GM18517 (cell line): Measurements from ENCODE around the gene TPCN1.

Experiments used
- ATAC-seq: cut with Tn5 transposase; IDR thresholded peaks from one replicate; pipeline ENCODE4 v1.9.1; 2021; ENCODE audit warnings: mild to moderate bottlenecking, moderate library complexity; ENCODE audit not compliant: unreplicated experiment

TPCN1 gene

DNA sequence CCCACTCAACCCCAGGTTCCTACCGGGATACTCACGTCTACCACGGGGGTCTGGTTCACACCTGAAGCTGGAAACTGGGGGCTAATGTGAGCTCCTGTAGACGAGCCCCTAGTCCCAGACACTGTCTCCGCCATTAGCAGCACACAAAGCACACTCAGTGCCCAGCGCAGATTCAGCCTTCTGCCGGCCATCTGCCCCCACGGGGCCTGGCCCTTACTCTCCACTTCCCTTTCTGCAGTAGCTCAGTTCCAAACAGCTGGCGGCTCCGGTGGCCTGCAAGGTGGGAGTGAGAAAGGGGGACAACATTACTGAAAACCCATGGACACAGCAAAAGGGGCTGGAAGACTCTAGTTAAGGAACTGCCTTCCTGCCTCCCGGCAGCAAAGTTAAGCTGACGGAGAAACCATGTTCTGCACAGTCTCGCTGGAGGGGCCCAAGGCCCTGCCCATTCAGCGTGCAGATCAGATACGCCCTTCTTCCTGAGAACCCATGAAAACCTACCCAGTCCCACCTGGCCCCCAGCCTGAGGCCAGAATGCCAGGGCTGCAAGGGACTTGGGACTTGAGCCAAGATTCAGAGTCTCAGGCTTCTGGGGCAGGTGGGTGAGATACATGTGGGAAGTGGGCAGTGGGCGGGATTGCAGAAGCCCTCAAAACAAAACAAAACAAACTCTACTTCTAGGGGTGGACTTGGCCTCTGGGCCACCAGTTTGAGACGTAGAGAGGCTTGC is 111.6 kb downstream of the TPCN1 start:
- no peak for ATAC-seq

DNA sequence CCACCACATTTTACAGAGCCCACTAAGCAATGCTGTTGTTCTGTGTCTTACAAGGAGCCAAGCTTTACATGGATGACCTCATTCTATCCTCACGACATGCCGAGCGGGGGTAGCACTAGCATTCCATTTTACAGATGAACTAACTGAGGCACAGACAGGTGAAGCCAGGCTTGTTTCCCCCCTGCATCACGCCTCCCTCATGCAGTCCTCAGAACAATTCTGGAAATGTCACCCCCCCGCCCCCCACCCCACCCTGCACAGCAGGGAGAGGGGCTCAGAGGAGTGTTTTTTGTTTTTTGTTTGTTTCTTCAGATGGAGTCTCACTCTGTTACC is 112.1 kb downstream of the TPCN1 start:
- no peak for ATAC-seq

DNA sequence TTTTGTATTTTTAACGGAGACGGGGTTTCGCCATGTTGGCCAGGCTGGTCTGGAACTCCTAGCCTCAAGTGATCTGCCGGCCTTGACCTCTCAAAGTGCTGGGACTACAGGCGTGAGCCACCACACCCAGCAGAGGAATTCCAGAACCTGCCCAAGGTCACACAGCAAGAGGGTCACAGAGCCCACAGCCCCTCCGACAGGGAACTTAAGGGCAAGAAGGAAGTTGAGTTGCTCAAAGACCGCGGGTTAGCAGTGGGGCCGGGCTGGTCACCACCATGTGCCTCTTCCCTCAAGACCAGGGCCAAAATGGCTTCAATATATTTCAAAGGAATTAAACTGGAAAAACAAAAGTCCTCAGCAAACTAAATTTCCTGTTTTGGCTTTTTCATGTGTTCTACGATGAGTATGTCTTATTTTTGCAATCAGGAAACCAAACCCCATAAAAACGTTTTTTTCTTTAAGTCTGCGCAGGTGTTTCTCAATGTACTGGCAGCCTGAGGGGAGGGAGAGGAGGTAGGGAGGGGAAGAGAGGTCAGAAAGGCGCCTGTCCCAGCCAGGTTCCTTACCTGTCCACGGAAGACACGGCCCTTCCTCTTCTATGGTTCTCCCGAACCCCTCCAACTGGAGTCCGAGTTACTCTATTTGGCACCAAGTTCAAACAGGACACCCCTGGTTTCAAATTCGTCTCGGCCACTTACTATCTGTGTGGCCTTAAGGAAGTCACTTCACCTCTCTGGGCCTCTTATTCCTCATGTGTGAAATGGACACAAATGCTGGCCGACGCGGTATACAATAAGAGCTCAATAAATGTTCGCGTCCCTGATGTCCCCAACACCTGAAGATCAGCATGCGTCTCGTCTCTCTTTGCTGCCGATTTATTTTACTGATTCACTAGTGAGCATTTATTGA is 112.9 kb downstream of the TPCN1 start:
- ATAC-seq: no peak

DNA sequence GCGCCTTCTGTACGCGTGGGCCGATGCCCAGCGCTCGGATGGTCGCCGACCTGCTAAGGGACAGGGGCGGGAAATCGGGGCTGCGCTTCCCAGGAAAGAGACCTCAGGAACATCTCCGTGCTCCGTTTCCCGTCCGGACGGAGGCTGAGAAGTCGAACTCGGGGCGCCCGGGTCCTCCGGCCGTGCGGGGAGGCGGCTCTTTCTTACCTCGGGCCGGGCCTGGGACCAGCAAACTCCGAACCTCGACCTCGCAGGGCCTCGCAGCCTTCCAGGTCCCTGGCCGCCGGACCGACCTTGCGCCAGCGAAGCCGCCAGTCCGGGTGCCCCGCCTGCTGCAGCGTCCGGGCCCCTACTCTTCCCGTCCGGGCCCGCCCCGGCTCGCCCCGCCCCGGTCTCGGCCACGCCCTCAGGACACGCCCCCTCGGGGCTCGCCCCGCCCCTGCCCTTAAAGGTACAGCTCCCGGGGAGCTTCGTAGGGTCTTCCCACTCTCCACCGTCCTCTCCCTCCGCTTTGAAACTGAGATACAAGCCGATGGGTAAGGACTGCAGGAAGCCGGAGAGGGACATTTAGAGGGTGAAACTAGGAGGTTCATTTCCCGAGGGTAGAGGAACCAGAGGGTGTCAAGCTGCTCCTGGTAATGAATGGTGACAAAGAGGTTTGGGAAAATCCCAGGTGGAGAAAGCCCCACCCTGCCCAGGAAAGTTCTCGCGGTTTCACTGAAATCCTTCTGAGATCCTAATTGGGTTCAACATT is 113.7 kb downstream of the TPCN1 start, which contains the start of gene SLC8B1:
TSS of gene SLC8B1 (minus strand) at position 324 of the 754 bp plus-strand sequence. CDS start 2,231 bp downstream, outside the sequence.
- ATAC-seq: peak; percentile 77

DNA sequence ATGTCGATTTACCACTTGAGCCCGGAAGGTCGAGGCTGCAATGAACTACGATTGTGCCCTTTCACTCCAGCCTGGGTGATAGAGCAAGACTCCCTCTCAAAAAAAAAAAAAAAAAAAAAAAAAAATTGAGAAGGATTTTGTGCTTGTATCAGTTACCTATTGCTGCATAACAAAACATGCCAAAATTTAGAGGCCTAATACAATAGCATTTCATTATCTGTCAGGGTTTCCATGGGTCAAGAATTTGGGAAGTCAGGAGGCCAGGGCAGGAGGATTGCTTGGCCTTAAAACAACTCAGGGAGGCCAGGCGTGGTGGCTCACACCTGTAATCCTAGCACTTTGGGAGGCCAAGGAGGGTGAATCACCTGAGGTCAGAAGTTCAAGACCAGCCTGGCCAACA is 118.3 kb downstream of the TPCN1 start:
- no peak for ATAC-seq

DNA sequence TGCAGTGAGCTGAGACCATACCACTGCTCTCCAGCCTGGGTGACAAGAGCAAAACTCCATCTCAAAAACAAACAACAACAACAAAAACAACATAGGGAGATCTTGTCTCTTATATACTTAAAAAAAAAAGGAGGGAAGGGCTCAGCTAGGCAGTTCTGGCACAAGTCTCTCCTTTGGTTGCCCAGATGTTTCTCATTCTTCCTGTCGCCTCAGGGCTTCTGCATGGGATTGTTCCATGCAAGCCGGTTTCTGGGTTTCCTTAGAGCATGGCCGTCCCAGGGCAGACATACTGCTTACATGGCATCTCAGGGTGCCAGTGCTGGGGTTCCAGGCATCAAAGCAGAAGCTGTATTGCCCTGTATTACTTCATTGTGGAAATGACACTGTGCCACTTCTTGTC is 118.8 kb downstream of the TPCN1 start:
- no peak for ATAC-seq

DNA sequence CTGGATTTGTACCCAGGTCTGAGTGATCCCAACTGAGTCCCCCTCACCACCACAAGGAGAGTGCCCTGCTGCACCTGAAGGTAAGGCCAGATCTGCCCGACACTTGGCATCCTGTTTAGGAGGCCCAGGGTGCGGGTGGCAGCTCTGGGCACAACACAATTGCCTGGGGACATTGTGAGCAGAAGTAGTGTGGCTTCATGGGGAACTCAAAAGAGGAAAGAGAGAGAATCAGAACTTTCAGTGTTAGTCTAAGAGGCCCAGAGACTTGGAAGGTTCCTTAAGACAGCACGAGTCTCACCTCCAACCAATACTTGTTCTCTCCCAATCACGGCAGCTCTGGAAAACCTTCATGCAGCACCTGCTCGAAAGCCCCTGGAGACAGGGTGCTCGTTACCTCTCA is 120.3 kb downstream of the TPCN1 start:
- no peak for ATAC-seq

DNA sequence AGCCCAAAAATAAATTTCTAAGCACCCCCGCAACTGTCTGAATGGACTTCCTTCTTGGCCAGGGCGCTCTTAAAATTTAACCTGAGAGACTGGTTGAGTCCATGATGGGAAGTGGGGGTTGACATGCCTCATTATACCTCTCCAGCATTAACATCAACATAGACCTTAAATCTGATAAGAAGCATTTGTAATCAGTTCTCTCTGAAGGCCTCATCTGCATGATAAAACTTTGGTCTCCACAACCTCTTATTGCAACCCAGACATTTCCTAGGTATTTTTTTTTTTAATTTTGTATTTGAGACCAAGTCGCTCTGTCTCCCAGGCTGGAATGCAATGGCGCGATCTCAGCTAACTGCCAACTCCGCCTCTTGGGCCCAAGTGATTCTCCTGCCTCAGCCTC is 124.1 kb downstream of the TPCN1 start:
- ATAC-seq: no peak

DNA sequence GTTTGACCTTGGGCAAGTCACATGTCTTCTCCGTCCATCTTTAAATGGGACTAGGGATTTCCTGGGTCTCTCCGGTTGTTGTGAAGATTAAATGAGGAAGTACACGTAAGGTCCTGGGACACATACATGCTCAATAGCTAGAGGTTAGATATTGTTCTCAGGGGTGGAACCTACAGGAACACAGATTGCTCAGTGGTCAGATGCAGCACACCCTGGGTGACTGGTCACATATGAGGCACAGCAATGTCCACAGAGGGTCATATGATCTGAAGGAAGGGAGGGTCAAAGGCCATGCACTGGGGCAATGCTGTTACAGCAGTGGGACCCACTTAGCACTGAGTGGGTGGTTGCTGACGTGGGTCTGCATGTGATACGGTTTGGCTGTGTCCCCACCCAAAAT is 125.1 kb downstream of the TPCN1 start:
- ATAC-seq: no peak

DNA sequence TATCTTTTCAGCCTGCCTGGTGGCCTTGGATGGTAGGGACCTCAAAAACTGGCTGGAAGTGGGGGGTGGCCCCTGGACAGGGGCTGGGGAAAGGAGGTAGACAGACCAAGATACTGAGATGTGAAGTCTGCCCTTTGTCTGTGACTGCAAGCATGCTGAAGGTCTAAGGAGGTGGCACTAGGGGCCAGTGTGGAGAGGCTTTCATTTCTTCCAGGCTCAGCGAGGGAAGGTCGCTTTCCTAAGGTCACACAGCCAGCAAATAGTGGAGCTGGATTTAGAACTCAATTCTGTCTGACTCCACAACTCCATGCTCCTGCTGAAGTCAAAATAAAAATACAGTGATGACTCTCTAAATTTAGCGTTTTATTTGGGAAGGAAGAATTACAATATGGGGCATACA is 125.8 kb downstream of the TPCN1 start:
- ATAC-seq: no peak

DNA sequence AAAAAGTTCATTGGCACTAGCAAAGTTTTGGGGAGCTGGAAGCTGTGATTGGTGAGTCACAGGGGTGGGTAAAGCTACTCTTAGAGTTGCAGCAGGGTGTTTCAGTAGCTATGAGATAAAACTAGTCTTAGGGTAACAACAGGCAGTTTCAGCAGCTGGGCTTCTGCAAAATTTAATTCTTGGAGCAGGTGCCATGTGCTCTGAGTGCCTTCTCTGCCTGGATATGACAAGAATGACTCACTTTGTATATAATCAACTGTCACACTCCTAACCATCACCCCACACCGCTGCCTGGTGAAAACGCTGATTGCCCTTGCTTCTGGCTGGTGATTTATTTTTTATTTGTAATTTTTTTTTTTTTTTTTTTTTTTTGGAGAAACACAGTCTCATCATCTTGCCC is 126.6 kb downstream of the TPCN1 start:
- no peak for ATAC-seq
